HepG2 (cell line): ENCODE results near the gene ADGRB3. TPM values are rescaled to one million over a fixed set of nuclear protein-coding genes. Genes with fewer than 3 reads are reported as not detected.
A peak's percentile ranks its signal among the peaks of the same experiment; 100 is the strongest.

ENCODE experiments used
- ATAC-seq: fragments of 200-7000 bp; cut with Tn5 transposase; 3 replicates; pipeline ENCODE4 v1.9.1; 2020; ENCODE audit warnings: mild to moderate bottlenecking, moderate library complexity
- BruUV-seq: library from RNA; stranded (reverse); fragments of 400-500 nt; replicated peaks from 2 replicates; lab custom pipeline; 2021; lab: Mats Ljungman, UMichigan
- CTCF ChIA-PET: fragments of 300-600 bp; formaldehyde crosslinking; extraction: SDS; loops from one replicate; lab custom pipeline; 2021; ENCODE audit warnings: low total read pairs, inconsistent platforms, low intra/inter-chr PET ratio; lab: Yijun Ruan, JAX
- POLR2A ChIA-PET: fragments of 350-600 bp; sonication (Branson Sonifier 250); formaldehyde crosslinking; loops from one replicate; lab custom pipeline; 2020; ENCODE audit warnings: antibody characterized with exemption, inconsistent platforms; lab: Yijun Ruan, JAX
- DNase-seq: peaks from one replicate; pipeline ENCODE4 v3.0.0-alpha.2; 2015; ENCODE audit warnings: low spot score
- FAIRE-seq: peaks from 3 replicates; lab custom pipeline; 2011; peaks lifted over from hg19 to GRCh38; lab: Jason Lieb, UNC
- H2AFZ ChIP-seq: one replicate; pipeline ENCODE4 v1.6.1; 2011; ENCODE audit warnings: low read length, inconsistent platforms
- H3K27ac ChIP-seq: fragments of 300-600 bp; 3 replicates; pipeline ENCODE4 v1.8.0; 2011; ENCODE audit warnings: mixed run types, mild to moderate bottlenecking, mixed read lengths, low read length, inconsistent platforms; ENCODE audit not compliant: insufficient read depth; ENCODE audit errors: extremely low read length
- H3K27me3 ChIP-seq, 2 experiments: fragments of 200-600 bp in 1 of 2; 2 replicates in 1 of 2; 3 replicates in 1 of 2; pipeline versions ENCODE4 v1.6.0 to v1.8.0; 2011; ENCODE audit warnings: low read length in 2 of 2, mild to moderate bottlenecking in 2 of 2, moderate library complexity in 2 of 2, inconsistent platforms in 1 of 2; ENCODE audit not compliant: insufficient read depth in 2 of 2, control insufficient read depth in 1 of 2
- H3K36me3 ChIP-seq, 2 experiments: fragments of 200-600 bp in 1 of 2; replicated peaks in 1 of 2; 2 replicates in 1 of 2; 3 replicates in 1 of 2; pipeline versions ENCODE4 v1.5.1 to v1.8.0; 2011; ENCODE audit warnings: low read length in 2 of 2, inconsistent platforms in 1 of 2; ENCODE audit not compliant: insufficient read depth in 2 of 2, control insufficient read depth in 1 of 2
- H3K4me1 ChIP-seq: 2 replicates; pipeline ENCODE4 v1.5.1; 2012; ENCODE audit warnings: low read length, inconsistent platforms; ENCODE audit not compliant: insufficient read depth
- H3K4me2 ChIP-seq: 2 replicates; pipeline ENCODE4 v1.6.0; 2011; ENCODE audit warnings: low read depth, low read length, inconsistent platforms
- H3K4me3 ChIP-seq, 3 experiments: fragments of 200-600 bp in 1 of 3; sonication (generic), shearing (Covaris generic) in 1 of 3; replicated peaks in 1 of 3; 2 replicates each; pipeline ENCODE4 v1.5.1; 2011 to 2016; ENCODE audit warnings: low read length in 3 of 3, inconsistent platforms in 2 of 3, low read depth in 2 of 3, mild to moderate bottlenecking in 2 of 3, control low read depth in 1 of 3, mixed read lengths in 1 of 3; ENCODE audit not compliant: insufficient read depth in 1 of 3
- H3K79me2 ChIP-seq: one replicate; pipeline ENCODE4 v1.6.1; 2011; ENCODE audit warnings: low read length, inconsistent platforms; ENCODE audit not compliant: insufficient read depth
- H3K9ac ChIP-seq: 2 replicates; pipeline ENCODE4 v1.6.0; 2011; ENCODE audit warnings: mild to moderate bottlenecking, low read depth, low read length, inconsistent platforms; ENCODE audit not compliant: insufficient read depth
- H3K9me3 ChIP-seq: 2 replicates; pipeline ENCODE4 v1.5.1; 2012; ENCODE audit warnings: mild to moderate bottlenecking, low read length
- H4K20me1 ChIP-seq: 2 replicates; pipeline ENCODE4 v1.6.0; 2011; ENCODE audit warnings: inconsistent platforms, mild to moderate bottlenecking, low read length, moderate library complexity; ENCODE audit not compliant: insufficient read depth
- CBX1 ChIP-seq: IDR thresholded peaks from one replicate; pipeline ENCODE4 v1.6.1; 2016; ENCODE audit warnings: antibody characterized with exemption, low read depth
- MAF1 ChIP-seq: sonication (generic); formaldehyde crosslinking; IDR thresholded peaks from 2 replicates; pipeline ENCODE4 v1.5.0; 2020; ENCODE audit warnings: missing genetic modification reagents, borderline replicate concordance
- MAFK ChIP-seq, 2 experiments: IDR thresholded peaks in 1 of 2; conservative IDR thresholded peaks in 1 of 2; 2 replicates each; pipeline ENCODE4 v1.6.1; 2011; ENCODE audit warnings: improper control_type of control experiment in 2 of 2, low read length in 2 of 2
- NONO ChIP-seq, 2 experiments: fragments of 450-650 bp in 1 of 2; sonication (generic) in 1 of 2; formaldehyde crosslinking in 1 of 2; IDR thresholded peaks in 1 of 2; conservative IDR thresholded peaks in 1 of 2; 2 replicates each; pipeline versions ENCODE4 v1.6.1 to v1.8.0; 2017 to 2022; ENCODE audit warnings: mild to moderate bottlenecking in 1 of 2, missing genetic modification reagents in 1 of 2, moderate library complexity in 1 of 2
- PHB2 ChIP-seq: fragments of 450-650 bp; IDR thresholded peaks from 2 replicates; pipeline ENCODE4 v1.6.1; 2018; ENCODE audit not compliant: partially characterized antibody
- POGK ChIP-seq: sonication (generic); formaldehyde crosslinking; conservative IDR thresholded peaks from 2 replicates; pipeline ENCODE4 v1.8.0; 2022; ENCODE audit warnings: mild to moderate bottlenecking, moderate library complexity, missing genetic modification reagents
- STAG1 ChIP-seq: sonication (generic); formaldehyde crosslinking; IDR thresholded peaks from 2 replicates; pipeline ENCODE4 v1.4.0; 2020; ENCODE audit warnings: missing genetic modification reagents
- ZFP1 ChIP-seq: IDR thresholded peaks from 2 replicates; pipeline ENCODE4 v1.6.1; 2016
- ZNF207 ChIP-seq: fragments of 450-650 bp; IDR thresholded peaks from 2 replicates; pipeline ENCODE4 v1.6.1; 2016; ENCODE audit warnings: antibody characterized with exemption, borderline replicate concordance
- ZNF350 ChIP-seq: sonication (generic); formaldehyde crosslinking; IDR thresholded peaks from 2 replicates; pipeline ENCODE4 v1.4.0; 2020; ENCODE audit warnings: mild to moderate bottlenecking, low read depth, missing genetic modification reagents, borderline replicate concordance
- ZNF564 ChIP-seq: sonication (generic); formaldehyde crosslinking; IDR thresholded peaks from 2 replicates; pipeline ENCODE4 v1.8.1; 2023; ENCODE audit warnings: mild to moderate bottlenecking, missing genetic modification reagents
- WGBS: methylation state at CpG from one replicate; pipeline ENCODE4 v1.1.6; 2017; ENCODE audit warnings: low lambda C conversion rate; 5-methylcytosine and 5-hydroxymethylcytosine counted together
- in situ Hi-C: cut with HindIII; loops from 2 replicates; pipeline ENCODE4 v1.10.0; 2017; ENCODE audit warnings: low pct_unique_long_range_greater_than_20kb; ENCODE audit not compliant: extremely low pct_ligation_motif_present
- intact Hi-C: fragments of 100-400 bp; cut with micrococcal nuclease; formaldehyde crosslinking; loops from one replicate; pipeline ENCODE4 v1.10.0; 2022; ENCODE audit not compliant: unreplicated experiment
- polyA plus RNA-seq, 8 experiments: library from polyadenylated mRNA; depleted of rRNA in 3 of 8; stranded (reverse) in 7 of 8; unstranded in 1 of 8; fragments of >200 nt; fragmentation: Illumina TruSeq in 4 of 8; extraction: Trizol in 4 of 8; gene quantifications; 2 replicates each; pipeline versions ENCODE4 v1.2.1 to v1.2.3, GENCODE V29; 2011 to 2016; ENCODE audit warnings: low read depth in 4 of 8, missing spikeins in 1 of 8, mixed read lengths in 1 of 8; ENCODE audit not compliant: insufficient read depth in 1 of 8
- total RNA-seq, 5 experiments: library from RNA; depleted of rRNA; stranded (reverse); fragments of >200 nt; fragmentation: Illumina TruSeq; extraction: Trizol; gene quantifications; 2 replicates each; pipeline ENCODE4 v1.2.3, GENCODE V29; 2016; ENCODE audit warnings: low read depth in 1 of 5
- TF ChIP-seq, protein P1 (sequence below): fragments of 450-650 bp; IDR thresholded peaks from 2 replicates; pipeline ENCODE4 v1.6.1; 2017

ADGRB3 gene
- total and polyA plus RNA-seq, 2 of the 13 experiments (the other 11 are each of a cell fraction or from before 2014, with no cell fraction given), result not detected

GRCh38 chr6:68834551-68834950 lies 199.5 kb downstream of the ADGRB3 start:
- no peak for TF ChIP-seq NONO (IDR thresholded peaks at IDR 0.05)
- no peak for TF ChIP-seq NONO (CRISPR knock-in tag; conservative IDR thresholded peaks at IDR 0.05)
- TF ChIP-seq STAG1 (CRISPR knock-in tag), result no peak
- no peak for TF ChIP-seq ZNF564
- no peak for TF ChIP-seq POGK
- ChIA-PET POLR2A (no interaction called here), CTCF (no interaction called here)
- Histone ChIP-seq H3K27me3 (no peaks in the 10 kb centered on the region), H3K36me3 (no peaks in the 10 kb centered on the region), H3K4me1 (no peaks in the 10 kb centered on the region), H3K27ac (no peak overlapping the region), H3K4me2 (no peak overlapping the region), H3K4me3 (no peak overlapping the region), H2AFZ (no peak overlapping the region), H3K79me2 (no peaks in the 10 kb centered on the region), H4K20me1 (no peaks in the 10 kb centered on the region), H3K9ac (no peak overlapping the region), H3K9me3 (no peaks in the 10 kb centered on the region)
- intact Hi-C loops, result no loop called here
- in situ Hi-C loops, result no loop called here
- BruUV-seq, result no TSS peak
- under 1% methylated on average over 5 of the region's 5 CpGs for WGBS
- ATAC-seq (no peak), FAIRE-seq (no peak), DNase-seq (no peak)

GRCh38 chr6:68838571-68838970 lies 203.5 kb downstream of the ADGRB3 start:
- no peak overlapping the region for H3K27ac ChIP-seq
- FAIRE-seq (no peak), ATAC-seq (no peak), DNase-seq (no peak)
- H3K4me2 ChIP-seq, result no peak overlapping the region
- H4K20me1 ChIP-seq, result no peaks in the 10 kb centered on the region; the same call in 1 of the 2 replicates
- no peaks in the 10 kb centered on the region for H3K36me3 ChIP-seq
- H3K79me2 ChIP-seq, result no peaks in the 10 kb centered on the region
- POLR2A ChIA-PET, result no interaction called here
- H3K4me1 ChIP-seq, result no peaks in the 10 kb centered on the region
- H3K4me3 ChIP-seq, result no peak overlapping the region
- no peak overlapping the region for H3K9ac ChIP-seq
- intact Hi-C loops, result no loop called here
- TF ChIP-seq ZNF350 (no peak), MAFK (conservative IDR thresholded peaks at IDR 0.05 in 1 of 2, IDR thresholded peaks at IDR 0.05 in 1 of 2; ENCODE audit: low read length in 2 of 2) (peak in 1 of 2 experiments; percentile 22; a peak in 1 of 4 replicates), CBX1 (no peak), ZNF207 (no peak), PHB2 (no peak), MAF1 (CRISPR knock-in tag) (no peak), ZFP1 (no peak)
- TF ChIP-seq, protein P1, sequence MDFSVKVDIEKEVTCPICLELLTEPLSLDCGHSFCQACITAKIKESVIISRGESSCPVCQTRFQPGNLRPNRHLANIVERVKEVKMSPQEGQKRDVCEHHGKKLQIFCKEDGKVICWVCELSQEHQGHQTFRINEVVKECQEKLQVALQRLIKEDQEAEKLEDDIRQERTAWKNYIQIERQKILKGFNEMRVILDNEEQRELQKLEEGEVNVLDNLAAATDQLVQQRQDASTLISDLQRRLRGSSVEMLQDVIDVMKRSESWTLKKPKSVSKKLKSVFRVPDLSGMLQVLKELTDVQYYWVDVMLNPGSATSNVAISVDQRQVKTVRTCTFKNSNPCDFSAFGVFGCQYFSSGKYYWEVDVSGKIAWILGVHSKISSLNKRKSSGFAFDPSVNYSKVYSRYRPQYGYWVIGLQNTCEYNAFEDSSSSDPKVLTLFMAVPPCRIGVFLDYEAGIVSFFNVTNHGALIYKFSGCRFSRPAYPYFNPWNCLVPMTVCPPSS, result no peak
- no peak overlapping the region for H2AFZ ChIP-seq
- peaks cover 4% of the 10 kb centered on the region; the same call in 1 of the 2 replicates for H3K9me3 ChIP-seq
- H3K27me3 ChIP-seq, result no peaks in the 10 kb centered on the region
- in situ Hi-C loops, result no loop called here
- CTCF ChIA-PET, result no interaction called here
- BruUV-seq, result no TSS peak
